Activated B cell treated with CpG ODN at 0.5 μM for 24 hours (primary cell): ENCODE results near the gene PRLR. TPM values are rescaled to one million over a fixed set of nuclear protein-coding genes. Genes with fewer than 3 reads are reported as not detected.

ENCODE experiments used
- ATAC-seq: fragments of 200-7000 bp; cut with Tn5 transposase; one replicate; pipeline ENCODE4 v1.10.0; 2021; ENCODE audit warnings: low read depth, mild to moderate bottlenecking, moderate library complexity
- CTCF ChIA-PET: fragments of 350-600 bp; sonication (Branson Sonifier 250); formaldehyde crosslinking; loops from one replicate; lab custom pipeline; 2021; ENCODE audit warnings: antibody characterized with exemption; lab: Charles Lee
- POLR2A ChIA-PET: fragments of 350-600 bp; sonication (Branson Sonifier 250); formaldehyde crosslinking; loops from one replicate; lab custom pipeline; 2021; ENCODE audit warnings: antibody characterized with exemption; lab: Charles Lee
- DNase-seq: peaks from one replicate; pipeline ENCODE4 v3.0.0; 2022
- H3K27ac Mint-ChIP-seq: one replicate; pipeline ENCODE4 v1.8.0; 2020; ENCODE audit warnings: mixed read lengths
- H3K27me3 Mint-ChIP-seq: one replicate; pipeline ENCODE4 v1.8.0; 2021; ENCODE audit warnings: mixed read lengths
- H3K36me3 Mint-ChIP-seq: one replicate; pipeline ENCODE4 v1.8.0; 2021; ENCODE audit warnings: low read depth, mixed read lengths
- H3K4me1 Mint-ChIP-seq: one replicate; pipeline ENCODE4 v1.8.0; 2021; ENCODE audit warnings: mixed read lengths
- H3K4me3 Mint-ChIP-seq: one replicate; pipeline ENCODE4 v1.8.0; 2020; ENCODE audit warnings: mild to moderate bottlenecking, mixed read lengths
- H3K9me3 Mint-ChIP-seq: one replicate; pipeline ENCODE4 v1.8.0; 2020; ENCODE audit warnings: mixed read lengths
- intact Hi-C: fragments of 100-400 bp; cut with micrococcal nuclease; formaldehyde crosslinking; loops from one replicate; pipeline ENCODE4 v1.15.1; 2024
- total RNA-seq: library from RNA; stranded (reverse); gene quantifications from 2 replicates; pipeline ENCODE4 v1.2.3, GENCODE V29; 2022
- TF ChIP-seq, protein P1 (sequence below): fragments of 200-600 bp; IDR thresholded peaks from one replicate; pipeline ENCODE4 v1.8.0; 2022; ENCODE audit warnings: antibody characterized with exemption, mild to moderate bottlenecking

Gene PRLR
- total RNA-seq, 1 donor from 2014 or later, result 3.7 TPM

DNA sequence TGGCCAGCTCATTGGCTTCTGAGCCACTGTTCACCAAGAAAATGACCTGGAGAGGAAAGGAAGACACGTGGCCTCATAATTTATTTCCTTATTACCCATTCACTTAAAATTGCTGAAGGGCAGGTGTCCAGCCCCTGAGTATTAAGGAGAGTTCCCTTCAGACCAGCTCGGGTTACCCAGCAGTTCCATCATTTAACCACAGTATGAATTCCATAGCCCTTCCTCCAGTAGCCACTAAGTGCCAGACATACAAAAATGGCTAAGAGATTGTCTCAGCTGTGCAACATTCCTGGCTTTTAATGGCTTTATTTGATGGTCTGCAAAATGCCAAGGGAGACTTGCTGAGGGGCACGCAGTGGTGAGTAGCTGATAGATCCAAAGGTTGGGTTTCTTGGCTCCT lies 195.0 kb downstream of the PRLR start:
- no peak for DNase-seq
- POLR2A ChIA-PET, result no interaction called here
- Mint-ChIP-seq H3K4me3 (no peak overlapping the region), H3K36me3 (no peaks in the 10 kb centered on the region), H3K4me1 (no peaks in the 10 kb centered on the region), H3K27me3 (peaks cover 10% of the 10 kb centered on the region), H3K9me3 (no peaks in the 10 kb centered on the region), H3K27ac (no peak overlapping the region)
- TF ChIP-seq, protein P1, sequence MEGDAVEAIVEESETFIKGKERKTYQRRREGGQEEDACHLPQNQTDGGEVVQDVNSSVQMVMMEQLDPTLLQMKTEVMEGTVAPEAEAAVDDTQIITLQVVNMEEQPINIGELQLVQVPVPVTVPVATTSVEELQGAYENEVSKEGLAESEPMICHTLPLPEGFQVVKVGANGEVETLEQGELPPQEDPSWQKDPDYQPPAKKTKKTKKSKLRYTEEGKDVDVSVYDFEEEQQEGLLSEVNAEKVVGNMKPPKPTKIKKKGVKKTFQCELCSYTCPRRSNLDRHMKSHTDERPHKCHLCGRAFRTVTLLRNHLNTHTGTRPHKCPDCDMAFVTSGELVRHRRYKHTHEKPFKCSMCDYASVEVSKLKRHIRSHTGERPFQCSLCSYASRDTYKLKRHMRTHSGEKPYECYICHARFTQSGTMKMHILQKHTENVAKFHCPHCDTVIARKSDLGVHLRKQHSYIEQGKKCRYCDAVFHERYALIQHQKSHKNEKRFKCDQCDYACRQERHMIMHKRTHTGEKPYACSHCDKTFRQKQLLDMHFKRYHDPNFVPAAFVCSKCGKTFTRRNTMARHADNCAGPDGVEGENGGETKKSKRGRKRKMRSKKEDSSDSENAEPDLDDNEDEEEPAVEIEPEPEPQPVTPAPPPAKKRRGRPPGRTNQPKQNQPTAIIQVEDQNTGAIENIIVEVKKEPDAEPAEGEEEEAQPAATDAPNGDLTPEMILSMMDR, result no peak
- no peak for ATAC-seq
- CTCF ChIA-PET, result no interaction called here
- intact Hi-C loops, result no loop called here

DNA sequence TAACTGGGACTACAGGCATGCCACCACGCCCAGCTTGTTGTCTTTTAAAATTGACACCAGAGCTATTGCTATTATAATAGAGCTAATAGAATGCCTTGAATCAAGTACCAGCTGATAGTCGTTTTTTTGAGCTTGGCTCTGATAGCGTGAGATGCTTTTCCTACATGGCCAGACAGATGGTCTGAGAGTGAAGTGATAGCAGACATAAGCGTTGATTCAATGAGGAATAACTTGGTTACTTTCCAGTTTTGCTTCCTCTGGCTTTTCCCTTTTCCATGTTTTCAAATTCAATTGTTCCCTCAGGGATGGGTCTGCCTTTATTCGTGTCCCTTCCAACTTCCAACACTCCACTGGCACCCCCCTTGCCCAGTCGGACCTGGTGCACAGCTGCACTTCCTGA lies 197.9 kb downstream of the PRLR start:
- H3K9me3 Mint-ChIP-seq, result no peaks in the 10 kb centered on the region
- intact Hi-C loops, result no loop called here
- ATAC-seq, result no peak
- H3K27me3 Mint-ChIP-seq, result peaks cover 9% of the 10 kb centered on the region
- no peaks in the 10 kb centered on the region for H3K36me3 Mint-ChIP-seq
- no peak for DNase-seq
- no peaks in the 10 kb centered on the region for H3K4me1 Mint-ChIP-seq
- TF ChIP-seq, protein P1, result no peak
- POLR2A ChIA-PET, result no interaction called here
- CTCF ChIA-PET, result no interaction called here
- no peak overlapping the region for H3K27ac Mint-ChIP-seq
- no peak overlapping the region for H3K4me3 Mint-ChIP-seq

DNA sequence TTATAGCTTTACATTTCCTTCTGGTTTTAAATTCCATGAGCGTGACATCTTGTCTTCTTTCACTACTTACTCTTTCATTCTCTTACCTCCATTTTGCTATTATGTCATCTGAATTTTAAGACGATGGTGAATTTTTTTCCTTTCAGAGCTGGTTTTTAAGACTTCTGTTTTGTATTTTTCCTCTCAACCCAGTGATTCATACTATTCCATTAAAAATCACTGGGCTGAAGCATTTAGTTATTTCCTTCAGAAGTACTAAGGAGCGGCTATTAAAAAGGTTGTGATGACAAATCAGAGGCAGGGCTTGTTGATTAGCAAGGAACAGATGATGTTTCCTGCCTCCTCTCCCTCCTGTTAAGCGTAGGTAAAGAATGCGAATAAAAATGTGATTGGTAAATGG lies 199.0 kb downstream of the PRLR start:
- POLR2A ChIA-PET, result no interaction called here
- H3K27me3 Mint-ChIP-seq, result peaks cover 6% of the 10 kb centered on the region

DNA sequence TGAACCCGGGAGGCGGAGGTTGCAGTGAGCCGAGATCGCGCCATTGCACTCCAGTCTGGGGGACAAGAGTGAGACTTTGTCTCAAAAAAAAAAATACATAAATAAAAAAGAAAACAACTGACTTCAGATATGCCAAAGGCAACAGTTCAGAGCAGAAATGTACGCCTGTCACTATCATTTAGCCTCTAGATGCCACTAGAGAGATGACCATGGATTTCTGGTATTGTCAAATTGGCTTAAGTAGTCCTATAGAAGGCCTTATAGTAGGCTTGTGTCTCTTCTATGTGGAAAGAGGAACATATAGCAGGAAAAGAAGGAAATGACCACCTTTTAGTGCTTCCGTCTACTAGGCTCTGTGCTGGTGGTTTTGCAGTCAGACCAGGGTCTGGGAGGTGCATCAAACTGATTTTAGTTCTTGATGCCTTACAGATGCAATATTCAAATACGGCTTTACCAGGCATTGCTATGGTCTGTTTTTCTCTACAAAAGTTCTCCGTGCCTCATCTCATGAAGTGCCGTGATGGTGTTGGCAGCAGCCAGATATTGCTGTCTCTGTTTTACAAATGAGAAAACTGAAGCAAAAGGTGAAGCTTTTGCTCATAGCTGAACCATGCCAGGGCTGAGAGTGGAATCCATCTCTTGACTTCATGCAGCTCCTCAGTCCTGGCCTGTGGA lies 199.7 kb downstream of the PRLR start:
- TF ChIP-seq, protein P1, result no peak
- intact Hi-C loops, result no loop called here
- ChIA-PET CTCF (no interaction called here), POLR2A (no interaction called here)
- Mint-ChIP-seq H3K4me3 (no peak overlapping the region), H3K4me1 (no peaks in the 10 kb centered on the region), H3K9me3 (no peaks in the 10 kb centered on the region), H3K27ac (no peak overlapping the region), H3K27me3 (peaks cover 6% of the 10 kb centered on the region), H3K36me3 (no peaks in the 10 kb centered on the region)
- ATAC-seq, result no peak
- DNase-seq, result no peak

More for the DNA sequence above, 199.0 kb downstream of the PRLR start:
- TF ChIP-seq, protein P1, result no peak
- DNase-seq (no peak), ATAC-seq (no peak)
- intact Hi-C loops, result no loop called here
- CTCF ChIA-PET, result no interaction called here
- no peaks in the 10 kb centered on the region for H3K4me1 Mint-ChIP-seq
- no peak overlapping the region for H3K27ac Mint-ChIP-seq
- no peaks in the 10 kb centered on the region for H3K36me3 Mint-ChIP-seq
- H3K4me3 Mint-ChIP-seq, result no peak overlapping the region
- no peaks in the 10 kb centered on the region for H3K9me3 Mint-ChIP-seq

DNA sequence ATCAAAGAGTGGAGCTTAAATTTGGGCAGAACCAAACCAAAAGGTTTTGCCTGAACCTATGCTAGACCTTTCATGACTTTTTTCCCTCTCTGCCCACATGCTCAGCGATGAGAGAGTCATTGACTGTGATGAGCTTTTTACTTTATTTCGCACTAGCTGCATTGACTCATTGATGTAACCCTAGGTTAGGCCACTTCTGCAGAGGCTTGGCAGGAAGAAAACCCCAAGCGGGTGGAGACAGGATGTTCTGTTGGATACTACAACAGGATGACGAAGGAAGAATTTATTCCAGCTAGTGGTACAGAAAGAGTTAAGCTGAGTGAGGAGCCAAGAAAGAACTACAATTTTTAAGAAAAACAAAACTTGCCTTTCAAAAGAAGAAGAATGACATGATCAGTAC lies 201.0 kb downstream of the PRLR start:
- ChIA-PET CTCF (no interaction called here), POLR2A (no interaction called here)
- ATAC-seq (no peak), DNase-seq (no peak)
- H3K27me3 Mint-ChIP-seq, result peaks cover 2% of the 10 kb centered on the region
- no peak overlapping the region for H3K4me3 Mint-ChIP-seq
- TF ChIP-seq, protein P1, result no peak
- H3K36me3 Mint-ChIP-seq, result no peaks in the 10 kb centered on the region
- no peaks in the 10 kb centered on the region for H3K9me3 Mint-ChIP-seq
- no peaks in the 10 kb centered on the region for H3K4me1 Mint-ChIP-seq
- H3K27ac Mint-ChIP-seq, result no peak overlapping the region
- intact Hi-C loops, result no loop called here
